Naive thymus-derived CD4-positive, alpha-beta T cell (primary cell): ENCODE data around the gene MMP19. TPM values are rescaled to one million over a fixed set of nuclear protein-coding genes. Genes with fewer than 3 reads are reported as not detected.
A peak's percentile ranks its signal among the peaks of the same experiment; 100 is the strongest.

Experiments used
- ATAC-seq: fragments of 150-1000 bp; cut with Tn5 transposase; 2 replicates; pipeline ENCODE4 v1.10.0; 2021; ENCODE audit warnings: mild to moderate bottlenecking, moderate library complexity
- CTCF ChIA-PET: fragments of 350-600 bp; sonication (Branson Sonifier 250); formaldehyde crosslinking; loops from one replicate; lab custom pipeline; 2021; ENCODE audit warnings: antibody characterized with exemption; lab: Charles Lee
- POLR2A ChIA-PET: fragments of 350-600 bp; sonication (Branson Sonifier 250); formaldehyde crosslinking; loops from one replicate; lab custom pipeline; 2021; ENCODE audit warnings: antibody characterized with exemption, inconsistent platforms; lab: Charles Lee
- DNase-seq, 9 donors: peaks; one replicate each; pipeline versions ENCODE4 v3.0.0 to v3.0.0-alpha.2; 2020 to 2022; ENCODE audit warnings: mixed read lengths in 1 of 9
- H3K27ac ChIP-seq: one replicate; pipeline ENCODE4 v1.7.0; 2013; ENCODE audit warnings: mild to moderate bottlenecking, low read depth, low read length, moderate library complexity
- H3K27me3 ChIP-seq, 2 donors: one replicate each; pipeline ENCODE4 v1.7.0; 2013; ENCODE audit warnings: low read length in 2 of 2, mild to moderate bottlenecking in 2 of 2, moderate library complexity in 2 of 2; ENCODE audit not compliant: control insufficient read depth in 2 of 2, insufficient read depth in 2 of 2
- H3K36me3 ChIP-seq, 3 experiments: 1 replicate in 2 of 3; 2 replicates in 1 of 3; pipeline ENCODE4 v1.7.0; 2013; ENCODE audit warnings: low read length in 3 of 3, mild to moderate bottlenecking in 3 of 3, moderate library complexity in 1 of 3; ENCODE audit not compliant: insufficient read depth in 3 of 3, control insufficient read depth in 2 of 3
- H3K4me1 ChIP-seq, 2 donors: one replicate each; pipeline ENCODE4 v1.7.0; 2013; ENCODE audit warnings: low read length in 2 of 2, mild to moderate bottlenecking in 2 of 2, moderate library complexity in 1 of 2; ENCODE audit not compliant: control insufficient read depth in 2 of 2, insufficient read depth in 2 of 2
- H3K4me3 ChIP-seq: 2 replicates; pipeline ENCODE4 v1.7.0; 2013; ENCODE audit warnings: mild to moderate bottlenecking, low read length
- H3K9me3 ChIP-seq, 3 experiments: 1 replicate in 2 of 3; 2 replicates in 1 of 3; pipeline ENCODE4 v1.7.0; 2013; ENCODE audit warnings: low read length in 3 of 3; ENCODE audit not compliant: control insufficient read depth in 2 of 3
- H3K27ac Mint-ChIP-seq, 9 donors: one replicate each; pipeline ENCODE4 v1.8.0; 2020 to 2022; ENCODE audit warnings: mixed read lengths in 9 of 9, mild to moderate bottlenecking in 8 of 9, moderate library complexity in 5 of 9, inconsistent platforms in 2 of 9
- H3K27me3 Mint-ChIP-seq, 5 donors: one replicate each; pipeline ENCODE4 v1.8.0; 2021 to 2022; ENCODE audit warnings: mixed read lengths in 5 of 5, mild to moderate bottlenecking in 1 of 5
- H3K36me3 Mint-ChIP-seq, 5 donors: one replicate each; pipeline ENCODE4 v1.8.0; 2020 to 2022; ENCODE audit warnings: mixed read lengths in 5 of 5, mild to moderate bottlenecking in 3 of 5, inconsistent platforms in 1 of 5
- H3K4me1 Mint-ChIP-seq, 7 donors: one replicate each; pipeline ENCODE4 v1.8.0; 2020 to 2022; ENCODE audit warnings: mixed read lengths in 7 of 7, mild to moderate bottlenecking in 3 of 7, inconsistent platforms in 1 of 7
- H3K4me3 Mint-ChIP-seq, 10 donors: one replicate each; pipeline ENCODE4 v1.8.0; 2020 to 2022; ENCODE audit warnings: mild to moderate bottlenecking in 10 of 10, mixed read lengths in 10 of 10, moderate library complexity in 6 of 10, inconsistent platforms in 2 of 10
- H3K9me3 Mint-ChIP-seq, 11 donors: one replicate each; pipeline ENCODE4 v1.8.0; 2020 to 2022; ENCODE audit warnings: mixed read lengths in 11 of 11, mild to moderate bottlenecking in 4 of 11, inconsistent platforms in 1 of 11, moderate library complexity in 1 of 11
- intact Hi-C, 2 donors: fragments of 100-400 bp; cut with micrococcal nuclease; formaldehyde crosslinking; loops; one replicate each; pipeline ENCODE4 v1.15.1; 2023
- polyA plus RNA-seq, 2 donors: library from polyadenylated mRNA; unstranded; fragments of 300-500 nt; fragmentation: Illumina TruSeq; gene quantifications; one replicate each; pipeline ENCODE4 v1.2.3, GENCODE V29; 2021
- total RNA-seq, 6 experiments: library from RNA in 5 of 6; stranded (reverse) in 5 of 6; gene quantifications; 1 replicate in 5 of 6; 2 replicates in 1 of 6; pipeline ENCODE4 v1.2.3 and lab custom pipeline; 2021 to 2026

Gene MMP19
- total and polyA plus RNA-seq, 7 experiments from 2014 or later: 0.24 to 0.84 (median 0.54) TPM; not detected in 3

GRCh38 chr12:55845785-55846496, 3.2 kb upstream of the MMP19 start:
- ChIA-PET CTCF (no interaction called here), POLR2A (no interaction called here)
- Mint-ChIP-seq H3K4me3 (no peak overlapping the region), H3K27ac (peak overlapping the region in 1 of 9 donors; percentile 39), H3K36me3 (no peaks in the 10 kb centered on the region), H3K4me1 (peaks cover 5 to 7% (median 6%) of the 10 kb centered on the region in 7 donors), H3K27me3 (peaks cover 0 to 8% (median 0%) of the 10 kb centered on the region in 5 donors), H3K9me3 (no peaks in the 10 kb centered on the region)
- Histone ChIP-seq H3K27me3 (no peaks in the 10 kb centered on the region), H3K4me3 (no peak overlapping the region), H3K4me1 (no peaks in the 10 kb centered on the region), H3K36me3 (no peaks in the 10 kb centered on the region), H3K27ac (no peak overlapping the region), H3K9me3 (no peaks in the 10 kb centered on the region)
- intact Hi-C loops: no loop called here
- ATAC-seq (no peak), DNase-seq (no peak)

DNA sequence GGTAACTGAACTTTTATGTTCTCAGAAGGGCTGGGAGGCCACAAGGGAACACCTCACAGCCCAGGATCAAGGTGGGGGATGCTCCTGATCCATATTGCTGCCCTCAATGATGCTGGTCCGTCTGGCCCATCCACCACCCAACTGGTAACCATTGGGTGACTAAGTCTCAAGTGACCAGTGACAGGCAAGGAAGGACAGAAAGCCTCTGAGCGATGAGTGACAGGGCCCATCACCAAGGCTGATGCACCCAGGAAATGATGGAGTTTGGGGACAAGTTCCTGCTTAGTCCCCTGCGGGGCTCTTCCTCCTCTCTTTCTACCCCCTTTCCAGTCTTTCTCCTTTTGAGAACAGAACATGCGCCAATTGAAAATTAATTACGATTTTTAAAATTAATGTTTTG, 2.6 kb upstream of the MMP19 start:
- intact Hi-C loops: no loop called here
- POLR2A ChIA-PET: no interaction called here

GRCh38 chr12:55844961-55845360, 2.2 kb upstream of the MMP19 start:
- Mint-ChIP-seq H3K4me3 (no peak overlapping the region), H3K27ac (peak overlapping the region in 1 of 9 donors; percentile 39), H3K27me3 (peaks cover 0 to 5% (median 0%) of the 10 kb centered on the region in 5 donors), H3K36me3 (no peaks in the 10 kb centered on the region), H3K4me1 (peaks cover 5 to 10% (median 6%) of the 10 kb centered on the region in 7 donors), H3K9me3 (peaks cover 0 to 2% (median 0%) of the 10 kb centered on the region in 11 donors)
- intact Hi-C loops: no loop called here
- ChIA-PET CTCF (interaction anchor here (0.9 kb wide), 1 partner anchor 32 kb away, joined by 3 read pairs; no protein-coding TSS in a partner anchor), POLR2A (no interaction called here)
- ATAC-seq: no peak
- no peak overlapping the region for H3K4me3 ChIP-seq
- DNase-seq: no peak
- H3K4me1 ChIP-seq: no peaks in the 10 kb centered on the region
- no peak overlapping the region for H3K27ac ChIP-seq
- no peaks in the 10 kb centered on the region for H3K27me3 ChIP-seq
- no peaks in the 10 kb centered on the region for H3K36me3 ChIP-seq
- no peaks in the 10 kb centered on the region for H3K9me3 ChIP-seq

More for the DNA sequence above, 2.6 kb upstream of the MMP19 start:
- Histone ChIP-seq H3K4me1 (no peaks in the 10 kb centered on the region), H3K4me3 (no peak overlapping the region), H3K9me3 (no peaks in the 10 kb centered on the region), H3K36me3 (no peaks in the 10 kb centered on the region), H3K27me3 (no peaks in the 10 kb centered on the region), H3K27ac (no peak overlapping the region)
- Mint-ChIP-seq H3K9me3 (no peaks in the 10 kb centered on the region), H3K4me3 (no peak overlapping the region), H3K4me1 (peaks cover 5 to 10% (median 6%) of the 10 kb centered on the region in 7 donors), H3K27me3 (peaks cover 0 to 5% (median 0%) of the 10 kb centered on the region in 5 donors), H3K36me3 (no peaks in the 10 kb centered on the region), H3K27ac (peak overlapping the region in 1 of 9 donors; percentile 39)
- DNase-seq (no peak), ATAC-seq (no peak)
- CTCF ChIA-PET: interaction anchor here (0.9 kb wide), 1 partner anchor 32 kb away, joined by 3 read pairs; no protein-coding TSS in a partner anchor

DNA sequence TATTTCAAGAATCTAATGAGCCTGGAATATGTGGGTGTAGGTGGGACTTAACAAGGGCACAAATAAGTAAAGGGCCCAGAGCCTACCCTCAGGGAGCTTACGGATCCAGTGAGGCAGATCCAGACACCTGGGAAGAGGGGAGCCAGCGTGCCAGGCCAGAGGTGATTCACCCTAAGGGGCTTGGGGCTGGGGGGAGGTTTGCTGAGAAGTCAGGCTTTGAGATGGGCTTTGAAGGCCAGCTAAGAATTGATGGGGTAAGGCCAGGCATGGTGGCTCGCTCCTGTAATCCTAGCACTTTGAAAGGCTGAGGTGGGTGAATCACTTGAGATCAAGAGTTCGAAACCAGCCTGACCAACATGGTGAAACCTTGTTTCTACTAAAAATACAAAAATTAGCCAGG, 695 bp upstream of the MMP19 start:
- Histone ChIP-seq H3K27ac (no peak overlapping the region), H3K27me3 (no peaks in the 10 kb centered on the region), H3K4me3 (no peak overlapping the region), H3K4me1 (no peaks in the 10 kb centered on the region), H3K36me3 (no peaks in the 10 kb centered on the region), H3K9me3 (no peaks in the 10 kb centered on the region)
- intact Hi-C loops: no loop called here
- ATAC-seq (no peak), DNase-seq (no peak)
- Mint-ChIP-seq H3K4me3 (no peak overlapping the region), H3K27ac (no peak overlapping the region), H3K9me3 (peaks cover 0 to 2% (median 0%) of the 10 kb centered on the region in 11 donors), H3K36me3 (no peaks in the 10 kb centered on the region), H3K27me3 (no peaks in the 10 kb centered on the region), H3K4me1 (peaks cover 5 to 10% (median 6%) of the 10 kb centered on the region in 7 donors)
- ChIA-PET POLR2A (no interaction called here), CTCF (no interaction called here)

DNA sequence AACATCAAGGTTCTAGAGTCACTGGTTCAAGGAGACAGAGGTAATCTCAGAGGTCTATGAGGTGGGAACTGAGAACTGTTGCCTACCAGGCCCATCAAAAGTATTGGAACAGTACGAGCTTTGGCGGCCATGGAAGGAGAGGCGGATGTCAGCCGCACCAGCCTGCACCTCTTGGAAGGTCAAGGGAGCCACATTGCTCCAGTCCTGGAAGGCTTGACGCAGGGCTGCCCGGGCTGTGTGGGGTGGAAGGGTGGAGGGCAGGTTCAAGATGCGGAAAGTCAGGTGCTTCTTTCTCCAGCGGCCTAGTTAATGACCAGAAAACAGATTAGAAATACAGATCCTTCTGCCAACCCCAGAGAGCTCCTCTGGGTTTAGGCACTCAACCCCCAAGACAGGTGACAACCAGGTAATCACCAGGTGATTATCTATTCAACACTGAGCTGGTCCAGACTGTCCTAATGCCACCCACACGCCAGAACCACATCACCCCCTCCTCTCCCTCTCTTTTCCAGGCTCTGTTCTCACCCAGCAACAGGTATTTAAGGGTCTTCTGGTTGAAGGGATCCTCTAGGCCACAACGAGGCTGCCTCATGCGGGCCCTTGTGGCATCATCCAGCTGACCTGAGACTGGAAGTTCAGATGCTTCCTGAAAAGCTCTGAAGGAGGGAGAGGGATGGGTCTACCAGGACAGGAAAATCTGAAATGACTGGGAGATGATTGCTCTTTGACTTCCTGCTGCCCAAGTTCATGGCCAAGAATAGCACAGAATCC, 2.0 kb downstream of the MMP19 start:
- Histone ChIP-seq H3K27ac (no peak overlapping the region), H3K4me3 (no peak overlapping the region), H3K27me3 (no peaks in the 10 kb centered on the region), H3K36me3 (no peaks in the 10 kb centered on the region), H3K9me3 (no peaks in the 10 kb centered on the region), H3K4me1 (no peaks in the 10 kb centered on the region)
- no peak overlapping the region for H3K4me3 Mint-ChIP-seq
- H3K9me3 Mint-ChIP-seq: peaks cover 0 to 2% (median 0%) of the 10 kb centered on the region in 11 donors
- DNase-seq (no peak), ATAC-seq (no peak)
- intact Hi-C loops: no loop called here
- H3K27ac Mint-ChIP-seq: peak overlapping the region in 1 of 9 donors; percentile 48
- ChIA-PET POLR2A (interaction anchor here (0.6 to 1.8 kb wide), 3 partner anchors 10 to 855 kb away, joined by 3 to 6 read pairs (median 4); partner anchors contain the start of gene DNAJC14), CTCF (interaction anchor here (1.1 kb wide), 1 partner anchor 96 kb away, joined by 3 read pairs; no protein-coding TSS in a partner anchor)
- H3K27me3 Mint-ChIP-seq: no peaks in the 10 kb centered on the region
- peaks cover 3 to 17% (median 15%) of the 10 kb centered on the region in 7 donors for H3K4me1 Mint-ChIP-seq
- H3K36me3 Mint-ChIP-seq: no peaks in the 10 kb centered on the region

DNA sequence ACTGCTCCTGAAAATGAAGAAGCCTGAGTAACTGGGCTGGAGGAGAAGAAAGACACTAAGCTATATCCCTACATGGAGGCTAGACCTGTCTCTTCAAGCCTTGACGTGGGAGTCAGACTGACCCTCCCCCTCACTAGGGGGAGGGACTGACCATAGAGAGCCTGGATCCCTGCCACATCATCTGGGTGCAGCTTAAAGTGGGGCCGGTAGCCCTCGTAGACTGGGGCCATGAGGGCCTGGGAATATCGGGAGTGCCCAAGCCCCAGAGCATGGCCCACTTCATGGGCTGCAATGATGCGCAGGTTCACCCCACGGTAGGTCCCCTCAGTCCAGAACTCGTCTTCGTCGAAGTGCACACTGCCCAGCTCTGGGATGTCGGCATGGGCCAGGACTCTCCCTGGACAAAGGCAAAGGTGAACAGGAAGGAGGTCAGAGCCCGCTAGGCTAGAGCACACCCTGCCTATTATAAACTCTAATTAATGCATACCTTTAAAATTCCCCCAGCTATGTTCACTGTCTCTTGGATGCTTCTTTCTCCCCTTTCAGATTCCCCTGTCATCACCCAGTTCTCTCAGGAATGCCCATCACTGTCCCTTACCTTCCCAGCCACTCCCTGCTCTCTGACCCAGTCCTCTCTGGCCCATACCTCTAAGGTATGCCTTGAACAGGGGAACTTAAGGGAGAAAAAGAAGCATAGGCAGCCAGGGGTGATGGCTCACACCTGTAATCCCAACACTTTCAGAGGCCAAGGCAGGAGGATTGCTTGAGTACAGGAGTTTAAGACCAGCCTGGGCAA, 3.2 kb downstream of the MMP19 start:
- Histone ChIP-seq H3K27me3 (no peaks in the 10 kb centered on the region), H3K36me3 (no peaks in the 10 kb centered on the region), H3K27ac (no peak overlapping the region), H3K4me1 (no peaks in the 10 kb centered on the region), H3K9me3 (no peaks in the 10 kb centered on the region), H3K4me3 (no peak overlapping the region)
- intact Hi-C loops: no loop called here
- Mint-ChIP-seq H3K36me3 (no peaks in the 10 kb centered on the region), H3K4me3 (peak overlapping the region in 1 of 10 donors; percentile 8), H3K9me3 (peaks cover 0 to 2% (median 0%) of the 10 kb centered on the region in 11 donors), H3K27me3 (no peaks in the 10 kb centered on the region), H3K27ac (peak overlapping the region in 1 of 9 donors; percentile 42), H3K4me1 (peaks cover 3 to 17% (median 15%) of the 10 kb centered on the region in 7 donors)
- CTCF ChIA-PET: no interaction called here
- ATAC-seq: no peak
- DNase-seq: no peak
- POLR2A ChIA-PET: no interaction called here
